HK-2 (cell line): ENCODE data around the gene BOD1.

ENCODE experiments used
- DNase-seq: peaks from one replicate; pipeline ENCODE4 v3.0.0-alpha.2; 2018; ENCODE audit not compliant: unreplicated experiment

The BOD1 gene

DNA sequence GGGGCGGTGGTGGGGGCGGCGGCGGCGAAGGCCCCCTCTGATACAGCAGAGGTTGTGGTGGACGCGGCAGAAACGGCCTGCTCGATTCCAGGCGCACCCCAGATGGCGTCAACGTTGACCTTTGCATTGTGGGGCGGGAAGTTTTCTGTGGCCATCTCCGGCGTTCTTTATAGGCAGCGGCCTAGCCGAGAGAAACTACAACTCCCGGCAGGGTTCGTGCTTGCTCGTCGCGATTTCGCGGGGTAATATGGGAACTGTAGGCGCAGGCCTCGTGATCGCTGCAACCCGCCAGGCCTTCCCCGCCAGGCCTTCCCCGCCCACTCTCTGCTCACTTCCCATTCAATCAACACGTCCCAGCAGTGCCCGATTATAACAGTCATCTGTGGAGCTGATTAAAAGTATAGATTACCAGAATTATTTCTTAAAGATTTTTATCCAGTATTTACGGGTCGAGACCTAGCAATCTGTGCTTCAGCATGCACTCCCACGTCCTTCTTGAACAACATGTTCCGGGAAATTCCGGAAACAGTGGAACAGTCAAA, at the start of gene BOD1:
Gene BOD1 (minus strand): TSS at position 74 of the 542 bp plus-strand sequence. CDS start 214 bp downstream, outside the sequence.
- DNase-seq = peak; percentile 92

DNA sequence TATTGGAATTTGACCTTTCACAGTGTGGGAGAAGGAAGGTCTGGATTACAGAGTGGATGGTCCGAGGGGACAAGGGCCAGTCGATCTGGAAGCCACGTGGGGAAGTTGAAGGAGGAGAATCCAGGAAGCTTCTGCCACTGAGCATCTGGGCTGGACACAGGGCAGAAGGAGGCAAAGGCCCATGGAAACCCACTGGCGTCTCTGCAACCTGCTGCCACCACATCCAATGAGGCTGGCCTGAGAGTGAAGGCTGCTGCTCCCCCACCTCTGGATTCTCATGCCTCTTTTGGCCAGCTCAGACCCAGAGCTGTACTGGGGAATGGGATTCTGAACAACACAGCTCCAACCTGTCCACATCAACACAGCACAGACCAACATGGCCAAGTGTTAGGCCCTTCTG, 48.9 kb upstream of the BOD1 start:
- no peak for DNase-seq

GRCh38 chr5:173664154-173664526, 47.7 kb upstream of the BOD1 start:
- no peak for DNase-seq

GRCh38 chr5:173663352-173664153, 47.1 kb upstream of the BOD1 start:
- no peak for DNase-seq

GRCh38 chr5:173662581-173663351, 46.3 kb upstream of the BOD1 start:
- DNase-seq = no peak

GRCh38 chr5:173660481-173661280, 44.2 kb upstream of the BOD1 start:
- no peak for DNase-seq

DNA sequence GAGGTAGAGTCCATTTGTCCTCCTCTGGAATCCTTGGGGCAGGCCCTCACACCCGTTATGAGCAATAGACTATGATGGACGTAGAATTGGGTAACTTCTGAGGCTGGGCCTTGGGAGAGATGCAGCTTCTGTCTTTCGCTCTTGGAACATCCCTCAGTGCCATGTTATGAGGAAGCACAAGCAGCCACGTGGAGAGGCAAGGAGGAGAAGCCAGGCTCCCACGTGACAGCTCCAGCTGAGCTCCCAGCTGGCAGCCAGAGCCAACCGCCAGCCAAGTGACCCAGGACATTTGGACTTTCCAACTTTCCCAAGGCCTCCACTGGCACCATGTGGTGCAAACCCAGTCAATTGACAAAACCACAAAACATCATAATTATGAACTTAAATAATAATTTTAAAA, 43.0 kb upstream of the BOD1 start:
- DNase-seq = no peak

DNA sequence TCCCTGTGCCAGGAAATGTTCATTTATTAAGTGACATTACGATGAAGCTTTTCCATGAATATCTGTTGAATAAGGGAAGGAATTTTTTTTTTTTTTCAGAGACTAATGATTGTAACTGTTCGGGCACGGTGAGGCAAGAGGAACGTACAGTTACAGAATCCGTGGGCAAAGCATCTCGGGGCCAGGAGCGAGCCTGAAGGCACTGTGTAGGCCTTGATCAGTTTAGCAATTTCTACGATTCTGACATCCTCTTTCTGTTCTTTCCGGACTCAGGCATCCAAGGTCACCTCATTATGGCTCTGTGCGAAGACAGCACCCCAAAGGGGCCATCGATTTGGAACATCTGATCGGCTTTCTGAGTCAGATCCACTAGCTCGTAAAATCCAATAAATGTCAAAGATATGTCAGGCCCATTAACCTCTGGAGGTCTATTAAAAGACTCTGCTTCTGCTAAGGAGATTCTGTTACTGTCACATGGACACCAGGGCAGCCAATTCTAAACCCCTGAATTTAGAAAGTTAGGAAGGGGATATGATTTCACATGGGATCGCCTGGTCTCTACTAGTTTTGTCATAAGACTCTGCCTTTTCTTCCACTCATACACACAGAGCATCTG, 41.4 kb upstream of the BOD1 start:
- no peak for DNase-seq

DNA sequence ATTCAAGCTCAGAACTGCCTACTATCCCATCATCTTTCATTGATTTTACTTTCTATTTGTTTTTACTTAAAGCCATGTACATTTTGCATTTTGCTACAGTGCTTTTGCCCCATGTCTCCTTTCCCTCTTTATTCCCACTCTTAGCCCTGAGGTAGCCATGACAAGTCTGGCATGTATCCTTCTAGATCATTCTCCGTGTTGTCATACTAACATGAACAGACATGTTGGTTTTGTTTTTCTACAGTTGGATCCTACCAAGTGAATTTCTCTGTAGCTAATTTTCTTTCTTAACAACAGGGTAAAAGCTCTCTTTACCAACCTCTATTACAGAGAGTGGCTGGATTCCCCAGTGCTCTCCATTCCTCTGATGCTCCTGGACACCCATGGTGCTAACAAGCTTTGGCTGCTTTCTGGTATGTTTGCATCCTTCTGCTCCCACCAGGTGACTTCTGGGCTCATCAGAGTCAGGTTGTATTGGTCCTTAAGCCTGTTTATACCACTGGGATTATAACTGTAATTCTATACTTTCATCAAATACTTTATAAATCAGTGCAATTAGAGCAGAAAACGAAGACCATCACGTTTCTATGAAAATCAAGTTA, 38.8 kb upstream of the BOD1 start:
- no peak for DNase-seq

- DNase-seq = no peak
These were observed 37.5 kb upstream of the BOD1 start for GRCh38 chr5:173653822-173654523.

GRCh38 chr5:173648308-173648866, 31.9 kb upstream of the BOD1 start:
- no peak for DNase-seq

GRCh38 chr5:173646692-173647091, 30.2 kb upstream of the BOD1 start:
- DNase-seq = no peak

DNA sequence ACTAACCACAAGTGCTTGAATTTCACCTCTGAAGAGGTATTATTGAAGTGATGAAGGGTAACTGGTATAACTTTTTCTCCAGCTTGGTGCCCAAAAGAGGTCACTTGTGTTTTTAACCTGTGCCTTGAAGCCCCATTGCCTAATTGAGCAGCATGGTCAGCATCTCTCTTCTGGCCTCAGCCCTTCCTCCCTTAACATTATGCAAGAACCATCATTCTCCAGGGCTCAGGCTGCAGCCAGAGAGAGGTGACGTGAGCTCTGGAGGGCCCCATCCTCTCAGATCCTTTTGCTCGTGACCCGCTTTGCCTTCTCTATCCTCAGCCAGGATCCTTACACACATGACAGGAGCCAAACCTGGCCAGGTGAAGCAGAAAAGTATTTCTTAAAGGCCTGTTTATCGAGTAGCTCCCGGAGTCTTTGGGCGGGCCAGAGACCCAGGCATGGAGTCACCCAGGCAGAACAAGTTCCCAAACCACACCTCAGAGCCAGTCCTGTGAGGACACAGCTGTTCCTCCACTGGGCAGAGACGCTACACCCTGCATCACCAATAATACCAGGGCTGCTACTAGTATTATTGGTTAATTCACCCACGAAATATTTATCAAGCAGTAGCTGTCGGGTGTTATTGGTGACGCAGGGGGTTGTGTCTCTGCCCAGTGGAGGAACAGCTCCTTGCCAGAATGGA, 29.6 kb upstream of the BOD1 start:
- no peak for DNase-seq

- peak; percentile 31 for DNase-seq
These were observed 29.0 kb upstream of the BOD1 start for GRCh38 chr5:173645437-173645807.

DNA sequence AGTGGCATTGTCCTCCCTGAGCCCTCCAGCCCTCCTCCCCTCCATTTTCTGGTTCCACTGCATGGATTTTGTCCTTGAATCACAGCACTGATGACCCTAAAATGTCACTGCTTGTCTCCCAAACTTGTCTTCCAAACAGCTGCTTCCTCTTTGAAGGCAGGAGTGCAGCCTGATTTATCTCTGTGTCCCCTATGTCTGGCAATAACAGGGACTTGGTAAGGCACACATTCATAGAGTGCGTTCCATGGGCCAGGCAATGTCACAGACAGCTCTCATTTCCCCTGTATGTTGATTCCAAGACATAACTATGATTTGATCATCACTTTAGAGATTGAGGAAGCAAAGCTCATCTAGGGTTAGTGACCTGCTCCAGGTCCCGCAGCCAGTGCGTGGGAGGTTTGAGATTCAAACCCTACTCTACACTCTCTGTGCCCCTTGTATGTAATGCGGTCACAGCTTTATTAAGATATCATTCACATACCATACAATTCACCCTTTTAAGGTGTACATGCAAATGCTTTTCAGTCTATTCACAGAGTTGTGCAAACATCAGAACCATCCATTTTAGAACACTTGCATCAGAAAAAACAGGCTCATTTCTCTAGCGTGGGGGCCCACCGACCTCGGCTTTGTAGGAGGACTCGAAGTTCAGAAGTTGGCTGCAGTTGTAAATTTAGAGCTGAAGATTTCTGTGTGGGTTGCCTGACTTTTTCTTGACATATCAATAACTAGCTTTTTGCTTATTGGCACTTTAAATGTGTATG, 28.4 kb upstream of the BOD1 start:
- no peak for DNase-seq

DNA sequence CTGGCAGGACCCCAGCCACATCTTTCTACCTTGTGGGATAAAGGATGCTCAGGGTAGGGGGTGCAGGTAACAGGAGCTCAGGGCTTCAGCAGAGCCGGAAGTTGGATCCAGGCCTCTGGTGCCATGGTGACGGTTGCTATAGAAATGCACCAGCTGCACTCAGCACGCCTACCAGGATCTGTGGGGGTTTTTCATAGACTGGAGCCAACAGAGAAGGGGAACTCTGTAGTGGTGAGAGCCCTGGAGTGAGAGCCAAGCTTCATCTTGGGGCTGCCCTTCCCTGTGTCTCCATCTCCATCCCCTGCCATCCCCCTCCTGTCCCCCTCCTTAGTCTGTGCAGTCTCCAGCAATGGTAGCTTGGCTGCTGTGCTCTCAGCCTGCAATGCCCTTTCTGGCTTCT, 27.5 kb upstream of the BOD1 start:
- no peak for DNase-seq

GRCh38 chr5:173642895-173643481, 26.5 kb upstream of the BOD1 start:
- DNase-seq = no peak

DNA sequence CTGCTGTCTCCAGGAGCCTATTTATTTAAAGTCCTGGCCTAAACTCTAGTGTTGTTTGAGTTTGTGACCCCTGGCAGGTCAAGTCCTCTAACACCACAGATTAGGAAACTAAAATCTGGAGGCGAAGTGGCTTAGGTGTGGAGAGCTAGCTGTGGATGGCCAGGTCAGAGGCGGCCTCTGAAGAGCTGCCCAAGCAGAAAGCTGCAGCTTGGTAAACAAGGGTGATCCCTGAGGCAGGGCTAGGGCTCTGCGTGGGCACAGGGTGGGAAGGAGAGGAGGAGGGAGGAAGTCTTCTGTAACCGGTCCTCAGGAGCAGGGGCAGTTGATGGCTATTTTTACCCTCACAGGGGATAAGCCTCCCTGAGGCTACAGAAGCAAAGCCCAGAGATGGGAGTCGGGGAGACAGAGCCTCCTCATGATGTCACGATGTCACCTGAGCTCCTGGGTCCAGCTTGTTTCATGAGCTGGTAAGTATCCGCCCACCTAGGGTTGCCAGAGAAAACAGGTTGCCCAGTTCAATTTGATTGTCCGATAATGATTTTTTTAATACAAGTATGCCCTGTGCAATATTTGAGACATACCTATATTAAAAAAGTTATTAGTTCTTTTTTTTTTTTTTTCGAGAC, 25.9 kb upstream of the BOD1 start:
- no peak for DNase-seq
